A549 treated with AZD9567 at 1 μM for 4 hours (cell line): ENCODE results near the gene FOXO4. TPM values are rescaled to one million over a fixed set of nuclear protein-coding genes. Genes with fewer than 3 reads are reported as not detected.

Source experiments
- total RNA-seq: library from RNA; stranded (reverse); fragments of 200-300 nt; extraction: Qiagen RNA extraction; gene quantifications from 5 replicates; pipeline ENCODE4 v1.2.3, GENCODE V29; 2022; ENCODE audit not compliant: insufficient read depth

The FOXO4 gene, protein sequence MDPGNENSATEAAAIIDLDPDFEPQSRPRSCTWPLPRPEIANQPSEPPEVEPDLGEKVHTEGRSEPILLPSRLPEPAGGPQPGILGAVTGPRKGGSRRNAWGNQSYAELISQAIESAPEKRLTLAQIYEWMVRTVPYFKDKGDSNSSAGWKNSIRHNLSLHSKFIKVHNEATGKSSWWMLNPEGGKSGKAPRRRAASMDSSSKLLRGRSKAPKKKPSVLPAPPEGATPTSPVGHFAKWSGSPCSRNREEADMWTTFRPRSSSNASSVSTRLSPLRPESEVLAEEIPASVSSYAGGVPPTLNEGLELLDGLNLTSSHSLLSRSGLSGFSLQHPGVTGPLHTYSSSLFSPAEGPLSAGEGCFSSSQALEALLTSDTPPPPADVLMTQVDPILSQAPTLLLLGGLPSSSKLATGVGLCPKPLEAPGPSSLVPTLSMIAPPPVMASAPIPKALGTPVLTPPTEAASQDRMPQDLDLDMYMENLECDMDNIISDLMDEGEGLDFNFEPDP
- total RNA-seq, result 1.1 to 2.5 TPM (median 1.2 TPM) in 5 replicates

DNA sequence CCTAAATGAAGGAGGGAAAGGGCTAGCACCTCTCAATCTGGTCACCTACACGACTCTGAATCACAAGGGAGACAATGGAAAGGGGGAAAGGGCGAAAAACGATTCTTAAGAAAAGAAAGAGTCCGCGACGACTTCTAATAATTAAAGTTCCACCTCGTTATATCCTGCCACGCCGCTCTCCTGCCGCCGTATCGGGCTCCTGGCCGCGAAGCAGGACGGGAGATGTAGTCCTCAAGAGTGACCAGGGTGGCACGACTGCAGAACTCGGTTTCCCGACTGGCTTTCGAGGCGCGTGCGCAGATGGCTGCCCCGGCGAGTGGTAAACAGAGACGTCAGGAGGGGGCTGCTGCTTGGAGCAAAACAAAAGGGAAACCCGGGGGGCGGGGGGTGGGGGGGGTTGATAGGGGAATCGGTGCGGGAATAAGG, at the start of gene FOXO4:
FOXO4 (plus strand) TSS at position 297 of the 426 bp plus-strand sequence. CDS start 678 bp downstream, outside the sequence.

DNA sequence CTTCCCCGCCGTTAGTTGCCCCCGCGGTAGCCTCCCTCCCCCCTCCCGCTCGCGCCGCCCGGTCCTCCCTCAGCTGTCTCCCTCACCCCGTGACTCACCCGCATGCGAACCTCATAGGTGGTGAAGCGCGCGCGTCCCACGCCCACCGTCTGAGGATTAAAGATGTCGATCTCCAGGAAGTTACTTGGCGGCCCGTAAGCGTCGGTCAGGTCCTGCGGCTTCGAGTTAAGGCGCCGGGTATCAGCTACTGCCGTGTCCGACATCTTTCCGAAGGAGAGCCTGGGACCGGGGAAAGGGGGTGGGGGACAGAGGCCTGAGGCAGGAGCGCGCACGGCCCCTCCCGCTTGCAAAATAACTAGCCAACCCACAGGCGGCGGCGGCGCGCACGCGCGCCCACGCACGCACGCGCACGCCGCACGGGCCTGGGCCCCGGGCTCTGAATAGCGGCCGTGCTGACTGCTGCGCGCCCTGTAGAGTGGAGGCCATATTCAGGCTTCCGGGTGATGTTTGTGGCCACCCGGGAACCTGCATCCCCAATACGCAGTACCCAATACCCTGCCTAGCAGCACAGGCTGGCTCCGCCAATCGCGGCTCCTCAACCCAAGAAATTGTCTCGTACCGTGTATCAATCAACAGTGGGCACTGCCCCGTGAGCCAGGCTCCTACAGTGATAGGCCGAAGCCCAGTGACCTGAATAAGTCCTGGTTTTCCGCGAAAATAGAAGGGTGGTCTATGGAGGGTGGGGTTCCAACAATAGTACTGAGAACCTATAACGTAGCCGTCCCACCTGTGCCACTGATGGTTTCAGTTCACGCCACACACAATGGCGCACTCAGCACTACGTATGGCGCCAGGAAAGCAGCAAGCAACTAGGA, 27.4 kb upstream of the FOXO4 start, which contains the start of gene SNX12:
SNX12 (minus strand) TSS at position 291 of the 875 bp plus-strand sequence; CDS start at position 263, 28 bp downstream.

DNA sequence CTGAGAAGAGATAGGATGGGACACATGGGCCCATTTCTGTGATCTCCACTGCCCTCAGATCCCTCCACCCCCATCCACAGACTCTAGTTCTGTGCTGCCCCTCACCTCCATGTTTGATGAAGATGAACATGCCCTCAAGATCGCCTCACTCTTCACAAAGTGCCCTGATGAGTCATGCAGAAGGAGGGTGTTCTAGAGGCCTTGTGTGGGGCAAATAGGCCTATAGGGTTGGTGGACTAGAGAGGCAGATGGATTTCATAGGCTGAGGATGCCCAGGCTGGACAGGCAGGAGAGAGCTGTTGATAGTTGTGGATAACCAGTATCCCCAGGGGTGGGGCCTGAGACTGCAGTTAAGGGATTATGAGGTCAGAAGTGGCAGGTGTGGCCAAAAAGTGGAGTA, 10.8 kb downstream of the FOXO4 start, which contains the start of gene CXorf65:
CXorf65 (minus strand) TSS at position 314 of the 400 bp plus-strand sequence; CDS start at position 130, 184 bp downstream.

DNA sequence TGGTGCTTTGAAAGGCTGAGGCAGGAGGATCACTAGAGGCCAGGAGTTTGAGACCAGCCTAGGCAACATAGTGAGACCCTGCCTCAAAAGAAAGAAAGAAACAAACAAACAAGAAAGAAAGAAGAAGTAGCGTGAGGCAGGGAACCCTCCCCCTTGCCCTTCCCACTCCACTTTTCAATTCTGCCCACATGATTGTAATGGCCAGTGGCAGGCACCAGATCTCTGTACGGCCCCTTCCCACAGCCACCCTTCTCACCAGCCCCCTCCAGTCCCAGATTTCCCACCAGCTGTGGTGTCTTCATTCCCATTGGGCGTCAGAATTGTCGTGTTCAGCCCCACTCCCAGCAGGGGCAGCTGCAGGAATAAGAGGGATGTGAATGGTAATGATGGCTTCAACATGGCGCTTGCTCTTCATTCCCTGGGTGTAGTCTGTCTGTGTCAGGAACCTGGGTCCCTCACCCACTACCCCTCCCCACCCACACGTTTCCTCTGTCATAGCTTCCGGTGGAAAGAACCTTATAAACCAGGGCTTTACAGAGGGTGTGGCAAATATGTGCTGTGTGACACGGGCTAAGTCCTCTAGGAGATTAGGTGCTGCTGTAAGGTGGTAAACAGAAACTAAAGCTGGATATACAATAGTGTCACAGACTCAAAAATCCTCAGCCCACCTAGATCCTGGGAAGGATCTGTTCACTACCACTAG, 15.6 kb downstream of the FOXO4 start, which contains the start of gene IL2RG:
IL2RG (minus strand) TSS at position 437 of the 703 bp plus-strand sequence; CDS start at position 399, 38 bp downstream.

DNA sequence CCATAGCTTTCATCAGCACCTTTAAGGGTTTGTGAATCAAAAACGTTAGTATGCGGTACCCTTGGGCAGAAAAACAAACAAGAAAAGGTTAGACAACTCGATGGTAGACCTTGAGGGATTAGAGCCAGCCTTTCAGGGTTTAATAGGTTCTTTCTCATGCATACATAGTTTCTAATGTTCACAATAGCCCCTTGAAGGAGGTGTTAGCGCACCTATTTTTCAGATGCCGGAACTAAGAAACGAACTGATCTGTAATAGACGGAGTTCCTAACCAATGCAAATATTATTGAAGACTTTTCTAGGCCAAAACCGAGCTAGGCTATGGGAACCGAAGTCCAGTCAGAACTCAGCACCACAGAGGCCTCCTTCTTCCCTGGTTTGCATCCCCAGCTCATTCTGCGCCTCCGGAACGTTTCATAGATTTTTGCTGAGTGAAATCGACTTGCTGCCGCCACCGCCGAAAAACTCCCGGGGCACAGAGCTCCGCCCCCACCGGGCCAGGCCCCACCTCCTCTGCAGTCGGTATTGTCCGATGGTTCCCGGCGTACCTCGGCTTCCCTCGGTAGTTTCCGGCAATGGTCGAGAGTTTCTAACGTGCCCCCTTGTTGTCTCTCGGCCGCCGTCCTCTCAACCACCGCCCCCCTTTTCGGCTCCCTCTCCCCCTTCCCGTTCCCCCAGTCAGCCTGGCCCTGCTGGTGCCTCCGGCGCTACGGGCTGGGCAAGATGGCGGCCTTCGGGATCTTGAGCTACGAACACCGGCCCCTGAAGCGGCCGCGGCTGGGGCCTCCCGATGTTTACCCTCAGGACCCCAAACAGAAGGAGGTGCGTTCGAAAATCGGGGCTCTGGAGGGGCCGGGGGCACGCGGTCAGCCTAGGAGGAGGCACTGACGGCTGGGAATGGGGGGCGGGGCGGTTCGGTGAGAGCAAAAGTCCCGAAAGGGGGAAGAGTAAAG, 22.7 kb downstream of the FOXO4 start, which contains the start of gene MED12:
MED12 (plus strand) TSS at position 565 of the 953 bp plus-strand sequence; CDS start at position 724, 159 bp downstream.

DNA sequence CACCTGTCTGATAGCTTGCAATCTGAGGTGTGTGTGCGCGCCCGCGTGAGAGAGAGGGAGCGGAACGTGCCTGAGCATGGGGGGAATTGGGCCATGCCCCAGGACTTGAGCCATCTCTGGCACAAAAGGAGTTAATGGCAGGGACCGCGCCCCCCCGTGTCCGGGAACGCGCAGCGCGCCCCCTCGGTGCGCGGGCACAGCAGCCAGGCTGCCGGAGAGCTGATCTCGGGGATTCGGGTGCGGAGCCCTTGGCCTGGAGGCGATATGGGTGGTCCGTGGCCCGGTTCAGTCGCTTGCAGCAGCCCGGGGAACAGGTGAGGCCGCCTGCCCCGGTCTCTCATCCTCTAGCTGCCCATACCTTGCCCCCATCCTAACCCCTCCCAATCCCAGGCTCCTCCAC, 49.0 kb downstream of the FOXO4 start, which contains the start of gene NLGN3:
NLGN3 (plus strand) TSS at position 191 of the 400 bp plus-strand sequence. CDS start 2,909 bp downstream, outside the sequence.

Other genes with a start within 250 kb of the FOXO4 start
- not detected in 5 replicates for gene TEX11, start 187.1 kb upstream of the FOXO4 start, total RNA-seq
- gene SLC7A3, start 164.8 kb upstream of the FOXO4 start, total RNA-seq, result not detected in 5 replicates
- gene SNX12, start 27.5 kb upstream of the FOXO4 start, total RNA-seq, result 69.5 to 82.9 TPM (median 70.4 TPM) in 5 replicates
- gene CXorf65, start 10.9 kb downstream of the FOXO4 start, total RNA-seq, result not detected in 5 replicates
- gene IL2RG, start 15.7 kb downstream of the FOXO4 start, total RNA-seq, result 0.10 to 0.39 TPM (median 0.18 TPM) in 4 of 5 replicates, not detected in the other
- 8.3 to 14.2 TPM (median 10.5 TPM) in 5 replicates for gene MED12, start 22.7 kb downstream of the FOXO4 start, total RNA-seq
- gene NLGN3, start 49.0 kb downstream of the FOXO4 start, total RNA-seq, result 0.87 to 2.1 TPM (median 1.1 TPM) in 5 replicates
- gene GJB1, start 127.4 kb downstream of the FOXO4 start, total RNA-seq, result 0.05 to 1.1 TPM (median 0.11 TPM) in 4 of 5 replicates, not detected in the other
- gene ZMYM3, start 158.3 kb downstream of the FOXO4 start, total RNA-seq, result 9.6 to 12.8 TPM (median 12.1 TPM) in 5 replicates
- gene NONO, start 187.8 kb downstream of the FOXO4 start, total RNA-seq, result 353 to 395 TPM (median 355 TPM) in 5 replicates
- gene ITGB1BP2, start 205.9 kb downstream of the FOXO4 start, total RNA-seq, result 0.90 to 1.2 TPM (median 1.1 TPM) in 4 of 5 replicates, not detected in the other